ENCODE results near the gene STEAP1B. TPM values are rescaled to one million over a fixed set of nuclear protein-coding genes. Genes with fewer than 3 reads are reported as not detected.

STEAP1B gene
- total and polyA plus RNA-seq, 3 experiments from 2014 or later = 0.20 TPM; not detected in 2

- POLR2A ChIA-PET = no interaction called here
- H3K9me3 ChIP-seq (ENCODE audit: low read length) = no peaks in the 10 kb centered on the region
- Mint-ChIP-seq H3K9me3 (no peaks in the 10 kb centered on the region), H3K4me3 (no peak overlapping the region), H3K4me1 (peaks cover 3 to 4% (median 3%) of the 10 kb centered on the region in 3 donors), H3K27me3 (peaks cover 0 to 4% of the 10 kb centered on the region in 2 donors), H3K27ac (no peak overlapping the region), H3K36me3 (no peaks in the 10 kb centered on the region)
- H3K27me3 ChIP-seq (ENCODE audit: insufficient read depth, low read length, poor library complexity, severe bottlenecking) = no peaks in the 10 kb centered on the region
- no peaks in the 10 kb centered on the region for H3K36me3 ChIP-seq (ENCODE audit: insufficient read depth, low read length)
- CTCF ChIA-PET = no interaction called here
- no peaks in the 10 kb centered on the region for H3K4me1 ChIP-seq (ENCODE audit: insufficient read depth, low read length)
- H3K27ac ChIP-seq (ENCODE audit: low read depth, low read length) = no peak overlapping the region
- DNase-seq = no peak
- no peak overlapping the region for H3K4me3 ChIP-seq (ENCODE audit: low read length)
Observed at GRCh38 chr7:22430457-22430856, 69.5 kb downstream of the STEAP1B start.

- H3K9me3 Mint-ChIP-seq = no peaks in the 10 kb centered on the region
Observed at GRCh38 chr7:22429386-22429785, 70.6 kb downstream of the STEAP1B start.

GRCh38 chr7:22427855-22428254 is 72.1 kb downstream of the STEAP1B start:
- Mint-ChIP-seq H3K4me1 (no peaks in the 10 kb centered on the region), H3K9me3 (no peaks in the 10 kb centered on the region), H3K27me3 (peaks cover 0 to 2% of the 10 kb centered on the region in 2 donors), H3K27ac (no peak overlapping the region), H3K36me3 (no peaks in the 10 kb centered on the region), H3K4me3 (no peak overlapping the region)
- POLR2A ChIA-PET = no interaction called here
- no peaks in the 10 kb centered on the region for H3K27me3 ChIP-seq (ENCODE audit: insufficient read depth, low read length, poor library complexity, severe bottlenecking)
- H3K27ac ChIP-seq (ENCODE audit: low read depth, low read length) = no peak overlapping the region
- CTCF ChIA-PET = no interaction called here
- DNase-seq = no peak
- no peaks in the 10 kb centered on the region for H3K4me1 ChIP-seq (ENCODE audit: insufficient read depth, low read length)
- no peaks in the 10 kb centered on the region for H3K36me3 ChIP-seq (ENCODE audit: insufficient read depth, low read length)
- no peaks in the 10 kb centered on the region for H3K9me3 ChIP-seq (ENCODE audit: low read length)
- H3K4me3 ChIP-seq (ENCODE audit: low read length) = no peak overlapping the region

More at GRCh38 chr7:22429386-22429785, 70.6 kb downstream of the STEAP1B start:
- DNase-seq = no peak
- peaks cover 0 to 2% of the 10 kb centered on the region in 2 donors for H3K27me3 Mint-ChIP-seq
- no peak overlapping the region for H3K27ac Mint-ChIP-seq
- H3K4me1 Mint-ChIP-seq = no peaks in the 10 kb centered on the region
- Histone ChIP-seq H3K4me3 (ENCODE audit: low read length) (no peak overlapping the region), H3K9me3 (ENCODE audit: low read length) (no peaks in the 10 kb centered on the region), H3K36me3 (ENCODE audit: insufficient read depth, low read length) (no peaks in the 10 kb centered on the region), H3K27me3 (ENCODE audit: insufficient read depth, low read length, poor library complexity, severe bottlenecking) (no peaks in the 10 kb centered on the region), H3K4me1 (ENCODE audit: insufficient read depth, low read length) (no peaks in the 10 kb centered on the region), H3K27ac (ENCODE audit: low read depth, low read length) (no peak overlapping the region)
- H3K36me3 Mint-ChIP-seq = no peaks in the 10 kb centered on the region
- CTCF ChIA-PET = no interaction called here
- POLR2A ChIA-PET = no interaction called here
- no peak overlapping the region for H3K4me3 Mint-ChIP-seq

GRCh38 chr7:22427104-22427503 is 72.9 kb downstream of the STEAP1B start:
- DNase-seq = no peak
- Histone ChIP-seq H3K9me3 (ENCODE audit: low read length) (no peaks in the 10 kb centered on the region), H3K27me3 (ENCODE audit: insufficient read depth, low read length, poor library complexity, severe bottlenecking) (no peaks in the 10 kb centered on the region), H3K27ac (ENCODE audit: low read depth, low read length) (no peak overlapping the region), H3K4me3 (ENCODE audit: low read length) (no peak overlapping the region), H3K4me1 (ENCODE audit: insufficient read depth, low read length) (no peaks in the 10 kb centered on the region), H3K36me3 (ENCODE audit: insufficient read depth, low read length) (no peaks in the 10 kb centered on the region)
- Mint-ChIP-seq H3K27ac (no peak overlapping the region), H3K36me3 (no peaks in the 10 kb centered on the region), H3K4me1 (no peaks in the 10 kb centered on the region), H3K4me3 (no peak overlapping the region), H3K9me3 (no peaks in the 10 kb centered on the region), H3K27me3 (peaks cover 0 to 2% of the 10 kb centered on the region in 2 donors)
- ChIA-PET CTCF (no interaction called here), POLR2A (no interaction called here)

- Mint-ChIP-seq H3K4me1 (no peaks in the 10 kb centered on the region), H3K27ac (no peak overlapping the region), H3K27me3 (peaks cover 0 to 2% of the 10 kb centered on the region in 2 donors), H3K4me3 (no peak overlapping the region), H3K9me3 (no peaks in the 10 kb centered on the region), H3K36me3 (no peaks in the 10 kb centered on the region)
- H3K4me3 ChIP-seq (ENCODE audit: low read length) = no peak overlapping the region
- POLR2A ChIA-PET = no interaction called here
- no peaks in the 10 kb centered on the region for H3K9me3 ChIP-seq (ENCODE audit: low read length)
- H3K36me3 ChIP-seq (ENCODE audit: insufficient read depth, low read length) = no peaks in the 10 kb centered on the region
- DNase-seq = no peak
- H3K4me1 ChIP-seq (ENCODE audit: insufficient read depth, low read length) = no peaks in the 10 kb centered on the region
- H3K27ac ChIP-seq (ENCODE audit: low read depth, low read length) = no peak overlapping the region
- no peaks in the 10 kb centered on the region for H3K27me3 ChIP-seq (ENCODE audit: insufficient read depth, low read length, poor library complexity, severe bottlenecking)
- CTCF ChIA-PET = no interaction called here
Observed at GRCh38 chr7:22426463-22427094, 73.4 kb downstream of the STEAP1B start.

- ChIA-PET POLR2A (no interaction called here), CTCF (no interaction called here)
- Histone ChIP-seq H3K4me3 (ENCODE audit: low read length) (no peak overlapping the region), H3K27me3 (ENCODE audit: insufficient read depth, low read length, poor library complexity, severe bottlenecking) (no peaks in the 10 kb centered on the region), H3K9me3 (ENCODE audit: low read length) (no peaks in the 10 kb centered on the region), H3K27ac (ENCODE audit: low read depth, low read length) (no peak overlapping the region), H3K4me1 (ENCODE audit: insufficient read depth, low read length) (no peaks in the 10 kb centered on the region), H3K36me3 (ENCODE audit: insufficient read depth, low read length) (no peaks in the 10 kb centered on the region)
- H3K36me3 Mint-ChIP-seq = no peaks in the 10 kb centered on the region
- no peak overlapping the region for H3K27ac Mint-ChIP-seq
- H3K4me3 Mint-ChIP-seq = no peak overlapping the region
- H3K4me1 Mint-ChIP-seq = no peaks in the 10 kb centered on the region
- peaks cover 0 to 2% of the 10 kb centered on the region in 2 donors for H3K27me3 Mint-ChIP-seq
- no peak for DNase-seq
- peaks cover 0 to 2% (median 0%) of the 10 kb centered on the region in 5 donors for H3K9me3 Mint-ChIP-seq
Observed at GRCh38 chr7:22425361-22425760, 74.6 kb downstream of the STEAP1B start.

GRCh38 chr7:22422831-22423615 is 77.0 kb downstream of the STEAP1B start:
- ChIA-PET POLR2A (no interaction called here), CTCF (no interaction called here)
- H3K36me3 ChIP-seq (ENCODE audit: insufficient read depth, low read length) = no peaks in the 10 kb centered on the region
- no peaks in the 10 kb centered on the region for H3K27me3 ChIP-seq (ENCODE audit: insufficient read depth, low read length, poor library complexity, severe bottlenecking)
- Mint-ChIP-seq H3K27ac (no peak overlapping the region), H3K27me3 (peaks cover 5% of the 10 kb centered on the region in 2 donors), H3K36me3 (no peaks in the 10 kb centered on the region), H3K4me3 (no peak overlapping the region), H3K4me1 (no peaks in the 10 kb centered on the region), H3K9me3 (peaks cover 0 to 2% (median 0%) of the 10 kb centered on the region in 5 donors)
- no peaks in the 10 kb centered on the region for H3K4me1 ChIP-seq (ENCODE audit: insufficient read depth, low read length)
- no peak for DNase-seq
- H3K9me3 ChIP-seq (ENCODE audit: low read length) = no peaks in the 10 kb centered on the region
- no peak overlapping the region for H3K27ac ChIP-seq (ENCODE audit: low read depth, low read length)
- H3K4me3 ChIP-seq (ENCODE audit: low read length) = no peak overlapping the region

- H3K27ac Mint-ChIP-seq = no peak overlapping the region
- Histone ChIP-seq H3K36me3 (ENCODE audit: insufficient read depth, low read length) (no peaks in the 10 kb centered on the region), H3K9me3 (ENCODE audit: low read length) (no peaks in the 10 kb centered on the region), H3K27me3 (ENCODE audit: insufficient read depth, low read length, poor library complexity, severe bottlenecking) (no peaks in the 10 kb centered on the region), H3K27ac (ENCODE audit: low read depth, low read length) (no peak overlapping the region), H3K4me3 (ENCODE audit: low read length) (no peak overlapping the region), H3K4me1 (ENCODE audit: insufficient read depth, low read length) (no peaks in the 10 kb centered on the region)
- H3K36me3 Mint-ChIP-seq = no peaks in the 10 kb centered on the region
- H3K4me3 Mint-ChIP-seq = no peak overlapping the region
- POLR2A ChIA-PET = no interaction called here
- no peaks in the 10 kb centered on the region for H3K4me1 Mint-ChIP-seq
- peaks cover 5% of the 10 kb centered on the region in 2 donors for H3K27me3 Mint-ChIP-seq
- CTCF ChIA-PET = no interaction called here
- no peak for DNase-seq
- H3K9me3 Mint-ChIP-seq = peaks cover 0 to 2% (median 0%) of the 10 kb centered on the region in 5 donors
Observed at GRCh38 chr7:22420973-22421635, 78.9 kb downstream of the STEAP1B start.
